Mononuclear cell (primary cell): ENCODE results near the gene IL1RAPL2. TPM values are rescaled to one million over a fixed set of nuclear protein-coding genes. Genes with fewer than 3 reads are reported as not detected.

ENCODE experiments used
- H3K27me3 ChIP-seq: 2 replicates; pipeline ENCODE4 v1.6.0; 2011; ENCODE audit warnings: low read length, control low read depth; ENCODE audit not compliant: insufficient read depth
- H3K4me1 ChIP-seq: 2 replicates; pipeline ENCODE4 v1.5.1; 2011; ENCODE audit warnings: mild to moderate bottlenecking, low read length, control low read depth; ENCODE audit not compliant: insufficient read depth
- H3K4me3 ChIP-seq: 2 replicates; pipeline ENCODE4 v1.5.1; 2011; ENCODE audit warnings: mild to moderate bottlenecking, low read length, moderate library complexity
- H3K9me3 ChIP-seq: 2 replicates; pipeline ENCODE4 v1.5.1; 2011; ENCODE audit warnings: low read depth, mild to moderate bottlenecking, control low read depth, low read length
- total RNA-seq: library from RNA; depleted of rRNA; stranded (reverse); fragments of >200 nt; gene quantifications from one replicate; pipeline ENCODE4 v1.2.3, GENCODE V29; 2012

Gene IL1RAPL2
- total RNA-seq, 1 donor = not detected

- Histone ChIP-seq H3K4me3 (no peak overlapping the region), H3K9me3 (no peaks in the 10 kb centered on the region), H3K27me3 (no peaks in the 10 kb centered on the region), H3K4me1 (no peaks in the 10 kb centered on the region)
Measured at GRCh38 chrX:105553118-105553517, 987.1 kb downstream of the IL1RAPL2 start.

GRCh38 chrX:105564501-105564900 is 998.5 kb downstream of the IL1RAPL2 start:
- no peaks in the 10 kb centered on the region for H3K4me1 ChIP-seq
- no peak overlapping the region for H3K4me3 ChIP-seq
- H3K9me3 ChIP-seq = no peaks in the 10 kb centered on the region
- no peaks in the 10 kb centered on the region for H3K27me3 ChIP-seq

GRCh38 chrX:105565856-105566255 is 999.9 kb downstream of the IL1RAPL2 start:
- Histone ChIP-seq H3K4me3 (no peak overlapping the region), H3K27me3 (no peaks in the 10 kb centered on the region), H3K4me1 (no peaks in the 10 kb centered on the region), H3K9me3 (no peaks in the 10 kb centered on the region)

- H3K27me3 ChIP-seq = no peaks in the 10 kb centered on the region
- no peak overlapping the region for H3K4me3 ChIP-seq
- no peaks in the 10 kb centered on the region for H3K4me1 ChIP-seq
- H3K9me3 ChIP-seq = no peaks in the 10 kb centered on the region
Measured at GRCh38 chrX:105567082-105567481, 1001.1 kb downstream of the IL1RAPL2 start.

- Histone ChIP-seq H3K9me3 (no peaks in the 10 kb centered on the region), H3K4me3 (no peak overlapping the region), H3K4me1 (no peaks in the 10 kb centered on the region), H3K27me3 (no peaks in the 10 kb centered on the region)
Measured at GRCh38 chrX:105608745-105609144, 1042.7 kb downstream of the IL1RAPL2 start.

GRCh38 chrX:105609530-105609929 is 1043.5 kb downstream of the IL1RAPL2 start:
- Histone ChIP-seq H3K4me1 (no peaks in the 10 kb centered on the region), H3K4me3 (no peak overlapping the region), H3K27me3 (no peaks in the 10 kb centered on the region), H3K9me3 (no peaks in the 10 kb centered on the region)

GRCh38 chrX:105610411-105610810 is 1044.4 kb downstream of the IL1RAPL2 start:
- Histone ChIP-seq H3K4me1 (no peaks in the 10 kb centered on the region), H3K27me3 (no peaks in the 10 kb centered on the region), H3K4me3 (no peak overlapping the region), H3K9me3 (no peaks in the 10 kb centered on the region)

- Histone ChIP-seq H3K4me1 (no peaks in the 10 kb centered on the region), H3K4me3 (no peak overlapping the region), H3K9me3 (no peaks in the 10 kb centered on the region), H3K27me3 (no peaks in the 10 kb centered on the region)
Measured at GRCh38 chrX:105618393-105619101, 1052.5 kb downstream of the IL1RAPL2 start.

- Histone ChIP-seq H3K27me3 (no peaks in the 10 kb centered on the region), H3K4me1 (no peaks in the 10 kb centered on the region), H3K9me3 (no peaks in the 10 kb centered on the region), H3K4me3 (no peak overlapping the region)
Measured at GRCh38 chrX:105634180-105634579, 1068.2 kb downstream of the IL1RAPL2 start.

GRCh38 chrX:105635794-105636193 is 1069.8 kb downstream of the IL1RAPL2 start:
- Histone ChIP-seq H3K4me1 (no peaks in the 10 kb centered on the region), H3K9me3 (no peaks in the 10 kb centered on the region), H3K4me3 (no peak overlapping the region), H3K27me3 (no peaks in the 10 kb centered on the region)

- Histone ChIP-seq H3K4me1 (no peaks in the 10 kb centered on the region), H3K9me3 (no peaks in the 10 kb centered on the region), H3K4me3 (no peak overlapping the region), H3K27me3 (no peaks in the 10 kb centered on the region)
Measured at GRCh38 chrX:105636667-105637066, 1070.7 kb downstream of the IL1RAPL2 start.

GRCh38 chrX:105645667-105646357 is 1079.8 kb downstream of the IL1RAPL2 start:
- Histone ChIP-seq H3K9me3 (no peaks in the 10 kb centered on the region), H3K27me3 (no peaks in the 10 kb centered on the region), H3K4me3 (no peak overlapping the region), H3K4me1 (no peaks in the 10 kb centered on the region)

- Histone ChIP-seq H3K4me1 (no peaks in the 10 kb centered on the region), H3K9me3 (no peaks in the 10 kb centered on the region), H3K27me3 (no peaks in the 10 kb centered on the region), H3K4me3 (no peak overlapping the region)
Measured at GRCh38 chrX:105646592-105647372, 1080.8 kb downstream of the IL1RAPL2 start.

GRCh38 chrX:105647749-105648148 is 1081.8 kb downstream of the IL1RAPL2 start:
- Histone ChIP-seq H3K4me1 (no peaks in the 10 kb centered on the region), H3K27me3 (no peaks in the 10 kb centered on the region), H3K4me3 (no peak overlapping the region), H3K9me3 (no peaks in the 10 kb centered on the region)

- Histone ChIP-seq H3K4me1 (no peaks in the 10 kb centered on the region), H3K4me3 (no peak overlapping the region), H3K27me3 (no peaks in the 10 kb centered on the region), H3K9me3 (no peaks in the 10 kb centered on the region)
Measured at GRCh38 chrX:105648732-105649131, 1082.7 kb downstream of the IL1RAPL2 start.
